ENCODE results near the gene CRIM1.

CRIM1 gene

DNA sequence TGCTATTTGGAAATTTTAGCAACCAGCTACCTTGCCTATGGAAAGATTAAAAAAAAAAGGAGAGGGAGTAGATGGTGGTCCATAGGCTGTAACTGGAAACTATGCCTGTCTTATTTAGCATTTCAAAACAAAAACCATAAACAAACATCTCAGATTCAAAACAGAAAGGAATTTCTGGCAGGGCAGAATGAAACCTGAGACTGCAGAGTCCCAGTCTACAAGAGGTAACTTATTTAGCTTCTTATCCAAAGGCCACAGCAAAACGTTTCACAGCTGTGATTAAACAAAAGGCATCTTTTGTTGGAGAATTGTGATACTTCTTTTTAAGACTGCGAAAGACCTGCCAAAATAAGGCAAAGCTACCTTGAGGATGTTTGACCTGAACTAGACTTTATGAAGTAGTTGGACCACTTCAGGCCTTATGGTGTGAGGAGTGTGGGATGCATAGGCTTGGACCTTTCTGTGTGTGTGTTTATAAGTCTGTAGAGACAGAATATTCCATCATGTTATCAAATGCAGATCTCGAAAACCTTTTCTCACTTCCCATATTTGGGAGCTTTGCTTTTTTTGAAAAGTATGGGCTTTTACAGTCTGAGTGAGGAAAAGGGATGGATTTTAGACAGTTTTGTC lies 11.0 kb downstream of the CRIM1 start:
- peak; percentile 42 for DNase-seq
- H3K36me3 ChIP-seq (replicated peaks; ENCODE audit: insufficient read depth, low read length), result no peaks in the 10 kb centered on the region
- peak overlapping the region; percentile 10; the same call in 1 of the 2 replicates for H3K27ac ChIP-seq (ENCODE audit: low read length)
- TF ChIP-seq, protein P1, sequence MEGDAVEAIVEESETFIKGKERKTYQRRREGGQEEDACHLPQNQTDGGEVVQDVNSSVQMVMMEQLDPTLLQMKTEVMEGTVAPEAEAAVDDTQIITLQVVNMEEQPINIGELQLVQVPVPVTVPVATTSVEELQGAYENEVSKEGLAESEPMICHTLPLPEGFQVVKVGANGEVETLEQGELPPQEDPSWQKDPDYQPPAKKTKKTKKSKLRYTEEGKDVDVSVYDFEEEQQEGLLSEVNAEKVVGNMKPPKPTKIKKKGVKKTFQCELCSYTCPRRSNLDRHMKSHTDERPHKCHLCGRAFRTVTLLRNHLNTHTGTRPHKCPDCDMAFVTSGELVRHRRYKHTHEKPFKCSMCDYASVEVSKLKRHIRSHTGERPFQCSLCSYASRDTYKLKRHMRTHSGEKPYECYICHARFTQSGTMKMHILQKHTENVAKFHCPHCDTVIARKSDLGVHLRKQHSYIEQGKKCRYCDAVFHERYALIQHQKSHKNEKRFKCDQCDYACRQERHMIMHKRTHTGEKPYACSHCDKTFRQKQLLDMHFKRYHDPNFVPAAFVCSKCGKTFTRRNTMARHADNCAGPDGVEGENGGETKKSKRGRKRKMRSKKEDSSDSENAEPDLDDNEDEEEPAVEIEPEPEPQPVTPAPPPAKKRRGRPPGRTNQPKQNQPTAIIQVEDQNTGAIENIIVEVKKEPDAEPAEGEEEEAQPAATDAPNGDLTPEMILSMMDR (IDR thresholded peaks at IDR 0.05; ENCODE audit: low read length), result no peak
- TF ChIP-seq EZH2 (optimal IDR thresholded peaks at IDR 0.05; ENCODE audit: low read depth, low read length) (no peak), EZH2phosphoT487 (IDR thresholded peaks at IDR 0.05; ENCODE audit: low read length) (no peak)
- H3K4me1 ChIP-seq (ENCODE audit: low read length), result peaks cover 8% of the 10 kb centered on the region
- H3K9ac ChIP-seq (ENCODE audit: low read length), result no peak overlapping the region
- no peak overlapping the region for H3K4me3 ChIP-seq (ENCODE audit: low read length)
- no peaks in the 10 kb centered on the region for H3K9me2 ChIP-seq (replicated peaks; ENCODE audit: insufficient read depth, low read length)
- H3F3A ChIP-seq (ENCODE audit: insufficient read depth, low read length), result no peaks in the 10 kb centered on the region
- no peaks in the 10 kb centered on the region for H3K27me3 ChIP-seq (replicated peaks; ENCODE audit: insufficient read depth, low read length)
- 0 out of 2 replicates have a peak overlapping the region, but pooled peaks have one; percentile 6 for H3K4me2 ChIP-seq (ENCODE audit: low read depth, low read length)
- no peaks in the 10 kb centered on the region for H4K20me1 ChIP-seq (ENCODE audit: insufficient read depth, low read length)
- H3K79me2 ChIP-seq (ENCODE audit: low read length), result no peaks in the 10 kb centered on the region
- no peaks in the 10 kb centered on the region for H3K9me3 ChIP-seq (replicated peaks; ENCODE audit: insufficient read depth, low read length)
- H2AFZ ChIP-seq (ENCODE audit: low read length), result no peak overlapping the region

DNA sequence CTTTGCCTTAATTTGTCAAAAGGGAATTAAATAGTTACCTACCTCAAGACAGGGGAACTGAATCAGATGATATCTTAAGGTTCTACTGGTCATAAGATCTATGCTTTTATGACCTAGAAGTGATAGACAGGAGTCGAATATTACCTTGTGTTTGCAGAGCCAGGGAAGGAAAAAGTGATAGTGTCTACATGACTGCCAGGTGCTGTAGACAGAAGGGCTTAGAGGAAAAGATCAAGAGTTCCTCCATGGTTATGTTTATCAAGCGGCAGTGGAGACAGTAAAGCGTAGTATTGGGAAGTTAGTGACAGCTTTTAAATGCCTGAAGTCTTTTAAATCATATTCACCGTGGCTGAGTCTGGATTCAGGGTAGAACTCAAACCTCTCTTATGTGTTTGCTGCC lies 11.9 kb downstream of the CRIM1 start:
- no peaks in the 10 kb centered on the region for H3K79me2 ChIP-seq (ENCODE audit: low read length)
- no peak for TF ChIP-seq EZH2 (optimal IDR thresholded peaks at IDR 0.05; ENCODE audit: low read depth, low read length)
- TF ChIP-seq EZH2phosphoT487 (IDR thresholded peaks at IDR 0.05; ENCODE audit: low read length), result no peak
- TF ChIP-seq, protein P1 (IDR thresholded peaks at IDR 0.05; ENCODE audit: low read length), result no peak
- no peak overlapping the region for H3K9ac ChIP-seq (ENCODE audit: low read length)
- H3K9me2 ChIP-seq (replicated peaks; ENCODE audit: insufficient read depth, low read length), result no peaks in the 10 kb centered on the region
- DNase-seq, result no peak
- H3K9me3 ChIP-seq (replicated peaks; ENCODE audit: insufficient read depth, low read length), result no peaks in the 10 kb centered on the region
- H3K4me2 ChIP-seq (ENCODE audit: low read depth, low read length), result no peak overlapping the region
- H3K4me3 ChIP-seq (ENCODE audit: low read length), result no peak overlapping the region
- no peak overlapping the region for H2AFZ ChIP-seq (ENCODE audit: low read length)
- no peaks in the 10 kb centered on the region for H3K27me3 ChIP-seq (replicated peaks; ENCODE audit: insufficient read depth, low read length)
- peaks cover 8% of the 10 kb centered on the region for H3K4me1 ChIP-seq (ENCODE audit: low read length)
- no peak overlapping the region for H3K27ac ChIP-seq (ENCODE audit: low read length)
- no peaks in the 10 kb centered on the region for H4K20me1 ChIP-seq (ENCODE audit: insufficient read depth, low read length)
- H3F3A ChIP-seq (ENCODE audit: insufficient read depth, low read length), result no peaks in the 10 kb centered on the region
- H3K36me3 ChIP-seq (replicated peaks; ENCODE audit: insufficient read depth, low read length), result no peaks in the 10 kb centered on the region

DNA sequence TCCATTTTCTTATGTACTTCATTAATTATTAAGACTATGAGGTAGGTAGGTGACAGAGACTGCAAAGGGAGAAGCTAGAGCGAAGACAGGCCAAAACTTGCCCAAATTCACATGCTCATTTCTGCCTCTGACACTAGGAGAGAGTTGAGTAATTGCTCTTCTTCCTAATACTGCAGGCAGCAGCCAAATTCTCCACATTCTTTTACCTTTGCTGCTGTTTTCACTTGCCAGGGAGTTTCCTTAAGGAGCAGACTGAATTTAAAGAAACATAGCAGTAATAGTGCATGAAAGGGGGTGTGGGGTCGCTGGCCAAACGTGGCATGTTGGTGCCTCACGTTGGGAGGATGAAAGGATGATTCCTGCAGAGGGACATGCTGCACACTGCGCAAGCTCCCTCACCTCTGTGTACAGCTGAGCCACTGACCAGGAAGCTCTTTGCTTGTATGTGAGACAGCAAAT lies 12.3 kb downstream of the CRIM1 start:
- peaks cover 8% of the 10 kb centered on the region for H3K4me1 ChIP-seq (ENCODE audit: low read length)
- H3K9me2 ChIP-seq (replicated peaks; ENCODE audit: insufficient read depth, low read length), result no peaks in the 10 kb centered on the region
- no peaks in the 10 kb centered on the region for H3F3A ChIP-seq (ENCODE audit: insufficient read depth, low read length)
- H3K27me3 ChIP-seq (replicated peaks; ENCODE audit: insufficient read depth, low read length), result no peaks in the 10 kb centered on the region
- no peaks in the 10 kb centered on the region for H3K36me3 ChIP-seq (replicated peaks; ENCODE audit: insufficient read depth, low read length)
- TF ChIP-seq EZH2phosphoT487 (IDR thresholded peaks at IDR 0.05; ENCODE audit: low read length) (no peak), EZH2 (optimal IDR thresholded peaks at IDR 0.05; ENCODE audit: low read depth, low read length) (no peak)
- TF ChIP-seq, protein P1 (IDR thresholded peaks at IDR 0.05; ENCODE audit: low read length), result no peak
- H4K20me1 ChIP-seq (ENCODE audit: insufficient read depth, low read length), result no peaks in the 10 kb centered on the region
- DNase-seq, result no peak
- H3K27ac ChIP-seq (ENCODE audit: low read length), result no peak overlapping the region
- H3K79me2 ChIP-seq (ENCODE audit: low read length), result no peaks in the 10 kb centered on the region
- no peak overlapping the region for H3K4me3 ChIP-seq (ENCODE audit: low read length)
- H3K4me2 ChIP-seq (ENCODE audit: low read depth, low read length), result no peak overlapping the region
- no peak overlapping the region for H2AFZ ChIP-seq (ENCODE audit: low read length)
- H3K9me3 ChIP-seq (replicated peaks; ENCODE audit: insufficient read depth, low read length), result no peaks in the 10 kb centered on the region
- H3K9ac ChIP-seq (ENCODE audit: low read length), result no peak overlapping the region
